ENCODE data around the gene PLXNA4. TPM values are rescaled to one million over a fixed set of nuclear protein-coding genes. Genes with fewer than 3 reads are reported as not detected.

Gene PLXNA4
- total RNA-seq, 1 experiment from 2014 or later, result 0.11 TPM

DNA sequence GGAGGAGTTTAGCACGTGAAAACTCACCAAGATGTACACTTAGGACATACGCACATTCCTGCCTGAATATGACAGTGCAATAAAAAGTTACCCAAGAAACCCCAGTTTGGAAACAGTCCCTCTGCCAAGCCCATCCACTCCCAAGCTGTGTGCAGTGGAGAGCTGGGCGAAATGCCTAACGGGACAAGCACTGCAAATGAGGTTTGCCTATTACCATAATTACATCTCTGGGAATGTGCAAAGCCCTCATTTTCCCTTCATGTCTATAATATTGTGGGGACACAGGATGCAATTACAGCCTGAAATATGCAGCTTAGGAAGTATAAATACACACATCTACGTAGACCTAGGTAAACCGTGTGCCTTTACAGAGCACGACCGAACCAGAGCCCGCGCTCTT, 117.5 kb downstream of the PLXNA4 start:
- intact Hi-C loops (cut with micrococcal nuclease; ENCODE audit: unreplicated experiment), result no loop called here
- no TSS peak for BruUV-seq (replicated peaks)
- ChIA-PET POLR2A (ENCODE audit: low non-redundant PET) (no interaction called here), CTCF (no interaction called here)
- DNase-seq (ENCODE audit: low spot score), result no peak
- peaks cover 15% of the 10 kb centered on the region for H3K27me3 ChIP-seq (replicated peaks; ENCODE audit: insufficient read depth, low read depth, low read length, poor library complexity)
- TF ChIP-seq, protein P1, sequence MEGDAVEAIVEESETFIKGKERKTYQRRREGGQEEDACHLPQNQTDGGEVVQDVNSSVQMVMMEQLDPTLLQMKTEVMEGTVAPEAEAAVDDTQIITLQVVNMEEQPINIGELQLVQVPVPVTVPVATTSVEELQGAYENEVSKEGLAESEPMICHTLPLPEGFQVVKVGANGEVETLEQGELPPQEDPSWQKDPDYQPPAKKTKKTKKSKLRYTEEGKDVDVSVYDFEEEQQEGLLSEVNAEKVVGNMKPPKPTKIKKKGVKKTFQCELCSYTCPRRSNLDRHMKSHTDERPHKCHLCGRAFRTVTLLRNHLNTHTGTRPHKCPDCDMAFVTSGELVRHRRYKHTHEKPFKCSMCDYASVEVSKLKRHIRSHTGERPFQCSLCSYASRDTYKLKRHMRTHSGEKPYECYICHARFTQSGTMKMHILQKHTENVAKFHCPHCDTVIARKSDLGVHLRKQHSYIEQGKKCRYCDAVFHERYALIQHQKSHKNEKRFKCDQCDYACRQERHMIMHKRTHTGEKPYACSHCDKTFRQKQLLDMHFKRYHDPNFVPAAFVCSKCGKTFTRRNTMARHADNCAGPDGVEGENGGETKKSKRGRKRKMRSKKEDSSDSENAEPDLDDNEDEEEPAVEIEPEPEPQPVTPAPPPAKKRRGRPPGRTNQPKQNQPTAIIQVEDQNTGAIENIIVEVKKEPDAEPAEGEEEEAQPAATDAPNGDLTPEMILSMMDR (conservative IDR thresholded peaks at IDR 0.05; ENCODE audit: low read depth, low read length), result no peak
- no peak for TF ChIP-seq EZH2 (IDR thresholded peaks at IDR 0.05; ENCODE audit: borderline replicate concordance, low read depth, low read length, poor library complexity, severe bottlenecking)
- no peaks in the 10 kb centered on the region for H3K9me3 ChIP-seq (ENCODE audit: low read depth, low read length, poor library complexity, severe bottlenecking)
- H3K36me3 ChIP-seq (ENCODE audit: insufficient read depth, low read length, poor library complexity, severe bottlenecking), result no peaks in the 10 kb centered on the region
- H3K4me3 ChIP-seq (ENCODE audit: low read depth, low read length, poor library complexity, severe bottlenecking), result no peak overlapping the region
- H3K27ac ChIP-seq (ENCODE audit: low read depth, low read length, poor library complexity, severe bottlenecking), result no peak overlapping the region
- H3K4me1 ChIP-seq (ENCODE audit: insufficient read depth, low read length, poor library complexity, severe bottlenecking), result no peaks in the 10 kb centered on the region

DNA sequence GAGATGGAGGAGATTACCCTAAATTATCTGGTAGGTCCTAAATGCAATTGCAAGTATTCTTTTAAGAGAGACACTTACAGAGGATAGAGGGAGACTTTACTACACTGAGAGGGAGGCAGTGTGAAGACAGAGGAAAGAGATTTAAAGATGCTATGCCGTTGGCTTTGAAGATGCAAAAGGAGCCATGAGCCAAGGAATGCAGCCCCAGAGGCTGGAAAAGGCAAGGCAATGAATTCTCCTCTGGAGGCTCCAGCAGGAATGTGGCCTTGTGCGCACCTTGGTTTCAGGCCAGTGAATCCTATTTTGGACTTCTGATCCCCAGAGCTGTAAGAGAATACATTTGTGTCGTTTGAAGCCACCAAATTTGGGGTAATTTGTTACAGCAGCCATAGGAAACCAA, 118.6 kb downstream of the PLXNA4 start:
- Histone ChIP-seq H3K9me3 (ENCODE audit: low read depth, low read length, poor library complexity, severe bottlenecking) (no peaks in the 10 kb centered on the region), H3K4me1 (ENCODE audit: insufficient read depth, low read length, poor library complexity, severe bottlenecking) (no peaks in the 10 kb centered on the region), H3K36me3 (ENCODE audit: insufficient read depth, low read length, poor library complexity, severe bottlenecking) (no peaks in the 10 kb centered on the region), H3K27me3 (replicated peaks; ENCODE audit: insufficient read depth, low read depth, low read length, poor library complexity) (peaks cover 15% of the 10 kb centered on the region), H3K4me3 (ENCODE audit: low read depth, low read length, poor library complexity, severe bottlenecking) (no peak overlapping the region), H3K27ac (ENCODE audit: low read depth, low read length, poor library complexity, severe bottlenecking) (no peak overlapping the region)
- no TSS peak for BruUV-seq (replicated peaks)
- no peak for DNase-seq (ENCODE audit: low spot score)
- ChIA-PET POLR2A (ENCODE audit: low non-redundant PET) (no interaction called here), CTCF (no interaction called here)
- intact Hi-C loops (cut with micrococcal nuclease; ENCODE audit: unreplicated experiment), result no loop called here
- TF ChIP-seq, protein P1 (conservative IDR thresholded peaks at IDR 0.05; ENCODE audit: low read depth, low read length), result no peak
- no peak for TF ChIP-seq EZH2 (IDR thresholded peaks at IDR 0.05; ENCODE audit: borderline replicate concordance, low read depth, low read length, poor library complexity, severe bottlenecking)

DNA sequence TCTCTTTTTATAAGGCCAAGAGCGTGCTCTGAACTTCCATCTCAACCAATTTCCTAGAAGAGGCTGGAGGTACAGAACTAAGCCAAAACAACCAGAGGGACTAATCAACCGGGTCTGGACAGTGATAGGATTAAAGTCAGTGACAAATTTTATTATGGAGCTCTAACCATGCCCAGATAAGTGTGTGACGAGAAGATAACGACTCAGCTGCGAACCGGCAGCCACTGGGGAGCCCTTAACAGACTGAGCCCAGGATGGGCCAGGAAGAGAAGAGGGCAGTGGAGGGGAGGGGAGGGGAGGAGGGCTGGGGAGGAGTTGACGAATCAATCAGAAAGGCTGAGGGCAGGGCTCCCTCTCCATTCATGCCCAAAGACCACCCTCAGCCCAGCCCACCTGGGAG, 119.9 kb downstream of the PLXNA4 start:
- no peak for TF ChIP-seq EZH2 (IDR thresholded peaks at IDR 0.05; ENCODE audit: borderline replicate concordance, low read depth, low read length, poor library complexity, severe bottlenecking)
- TF ChIP-seq, protein P1 (conservative IDR thresholded peaks at IDR 0.05; ENCODE audit: low read depth, low read length), result no peak
- no peak overlapping the region for H3K27ac ChIP-seq (ENCODE audit: low read depth, low read length, poor library complexity, severe bottlenecking)
- no peaks in the 10 kb centered on the region for H3K9me3 ChIP-seq (ENCODE audit: low read depth, low read length, poor library complexity, severe bottlenecking)
- H3K4me1 ChIP-seq (ENCODE audit: insufficient read depth, low read length, poor library complexity, severe bottlenecking), result no peaks in the 10 kb centered on the region
- no peak overlapping the region for H3K4me3 ChIP-seq (ENCODE audit: low read depth, low read length, poor library complexity, severe bottlenecking)
- DNase-seq (ENCODE audit: low spot score), result no peak
- no peaks in the 10 kb centered on the region for H3K36me3 ChIP-seq (ENCODE audit: insufficient read depth, low read length, poor library complexity, severe bottlenecking)
- ChIA-PET CTCF (no interaction called here), POLR2A (ENCODE audit: low non-redundant PET) (no interaction called here)
- H3K27me3 ChIP-seq (replicated peaks; ENCODE audit: insufficient read depth, low read depth, low read length, poor library complexity), result peaks cover 7% of the 10 kb centered on the region
- intact Hi-C loops (cut with micrococcal nuclease; ENCODE audit: unreplicated experiment), result no loop called here
- no TSS peak for BruUV-seq (replicated peaks)

All from A673 (cell line).